ENCODE measurements around the gene NMRK1. TPM values are rescaled to one million over a fixed set of nuclear protein-coding genes. Genes with fewer than 3 reads are reported as not detected.

Gene NMRK1
- total RNA-seq, 1 donor from 2014 or later, result 7.9 TPM

GRCh38 chr9:75104607-75105006, 16.7 kb upstream of the NMRK1 start:
- no peak overlapping the region for H3K27ac Mint-ChIP-seq
- H3K9me3 Mint-ChIP-seq, result no peaks in the 10 kb centered on the region
- TF ChIP-seq CTCF (IDR thresholded peaks at IDR 0.05; ENCODE audit: unreplicated experiment), result no peak
- DNase-seq (ENCODE audit: low spot score in 2 of 2, unreplicated experiment in 2 of 2), result no peak
- H3K4me1 Mint-ChIP-seq, result peaks cover 16% of the 10 kb centered on the region
- H3K4me3 Mint-ChIP-seq, result no peak overlapping the region
- H3K36me3 Mint-ChIP-seq, result no peaks in the 10 kb centered on the region
- no peaks in the 10 kb centered on the region for H3K27me3 Mint-ChIP-seq (ENCODE audit: low read depth)

GRCh38 chr9:75102177-75102790, 14.3 kb upstream of the NMRK1 start:
- no peak overlapping the region for H3K27ac Mint-ChIP-seq
- no peak for DNase-seq (ENCODE audit: low spot score in 2 of 2, unreplicated experiment in 2 of 2)

GRCh38 chr9:75101004-75101588, 13.1 kb upstream of the NMRK1 start:
- Mint-ChIP-seq H3K4me3 (no peak overlapping the region), H3K36me3 (no peaks in the 10 kb centered on the region), H3K27ac (peak overlapping the region; percentile 43), H3K9me3 (no peaks in the 10 kb centered on the region), H3K27me3 (ENCODE audit: low read depth) (no peaks in the 10 kb centered on the region), H3K4me1 (peaks cover 20% of the 10 kb centered on the region)
- TF ChIP-seq CTCF (IDR thresholded peaks at IDR 0.05; ENCODE audit: unreplicated experiment), result no peak
- no peak for DNase-seq (ENCODE audit: low spot score in 2 of 2, unreplicated experiment in 2 of 2)

More at GRCh38 chr9:75102177-75102790, 14.3 kb upstream of the NMRK1 start:
- no peaks in the 10 kb centered on the region for H3K9me3 Mint-ChIP-seq
- no peak overlapping the region for H3K4me3 Mint-ChIP-seq
- H3K4me1 Mint-ChIP-seq, result peaks cover 15% of the 10 kb centered on the region
- H3K27me3 Mint-ChIP-seq (ENCODE audit: low read depth), result no peaks in the 10 kb centered on the region
- no peak for TF ChIP-seq CTCF (IDR thresholded peaks at IDR 0.05; ENCODE audit: unreplicated experiment)
- H3K36me3 Mint-ChIP-seq, result no peaks in the 10 kb centered on the region

GRCh38 chr9:75096796-75097195, 8.8 kb upstream of the NMRK1 start:
- Mint-ChIP-seq H3K27ac (no peak overlapping the region), H3K27me3 (ENCODE audit: low read depth) (no peaks in the 10 kb centered on the region), H3K4me3 (no peak overlapping the region), H3K9me3 (no peaks in the 10 kb centered on the region), H3K4me1 (peaks cover 22% of the 10 kb centered on the region), H3K36me3 (no peaks in the 10 kb centered on the region)
- no peak for TF ChIP-seq CTCF (IDR thresholded peaks at IDR 0.05; ENCODE audit: unreplicated experiment)
- DNase-seq (ENCODE audit: low spot score in 2 of 2, unreplicated experiment in 2 of 2), result no peak

GRCh38 chr9:75092766-75093165, 4.8 kb upstream of the NMRK1 start:
- Mint-ChIP-seq H3K36me3 (no peaks in the 10 kb centered on the region), H3K27me3 (ENCODE audit: low read depth) (no peaks in the 10 kb centered on the region), H3K4me1 (peaks cover 44% of the 10 kb centered on the region), H3K9me3 (no peaks in the 10 kb centered on the region), H3K4me3 (no peak overlapping the region), H3K27ac (no peak overlapping the region)
- TF ChIP-seq CTCF (IDR thresholded peaks at IDR 0.05; ENCODE audit: unreplicated experiment), result no peak
- no peak for DNase-seq (ENCODE audit: low spot score in 2 of 2, unreplicated experiment in 2 of 2)
